GM12878 (cell line): ENCODE measurements around the gene NCAM1. TPM values are rescaled to one million over a fixed set of nuclear protein-coding genes. Genes with fewer than 3 reads are reported as not detected.

ENCODE experiments used
- ATAC-seq: fragments of 200-7000 bp; cut with Tn5 transposase; 3 replicates; pipeline ENCODE4 v1.9.1; 2020; ENCODE audit warnings: mild to moderate bottlenecking, moderate library complexity
- BruUV-seq: library from RNA; stranded (reverse); fragments of 400-500 nt; replicated peaks from 2 replicates; lab custom pipeline; 2021; lab: Mats Ljungman, UMichigan
- CTCF ChIA-PET: fragments of 300-600 bp; sonication (Branson Sonifier 250); formaldehyde crosslinking; extraction: SDS; loops from one replicate; lab custom pipeline; 2021; ENCODE audit warnings: inconsistent platforms; lab: Yijun Ruan, JAX
- POLR2A ChIA-PET: fragments of 350-600 bp; formaldehyde crosslinking; extraction: SDS; loops from one replicate; lab custom pipeline; 2021; ENCODE audit warnings: inconsistent platforms; lab: Charles Lee
- RAD21 ChIA-PET: fragments of 300-600 bp; sonication (Branson Sonifier 250); formaldehyde crosslinking; loops from one replicate; lab custom pipeline; 2023; ENCODE audit warnings: antibody characterized with exemption; ENCODE audit not compliant: unreplicated experiment; lab: Charles Lee
- SMC1A ChIA-PET: fragments of 300-600 bp; sonication (Branson Sonifier 250); formaldehyde crosslinking; loops from one replicate; lab custom pipeline; 2023; ENCODE audit not compliant: unreplicated experiment, uncharacterized antibody; lab: Charles Lee
- DNase-seq: peaks from one replicate; pipeline ENCODE4 v3.0.0-alpha.2; 2011; ENCODE audit warnings: low read depth, low spot score
- FAIRE-seq: peaks from 3 replicates; lab custom pipeline; 2011; peaks lifted over from hg19 to GRCh38; lab: Jason Lieb, UNC
- H2AFZ ChIP-seq: 2 replicates; pipeline ENCODE4 v1.6.0; 2011; ENCODE audit warnings: low read depth, low read length, control low read depth; ENCODE audit not compliant: control insufficient read depth
- H3K27ac ChIP-seq: 2 replicates; pipeline ENCODE4 v1.5.1; 2011; ENCODE audit warnings: control low read depth; ENCODE audit not compliant: control insufficient read depth, insufficient read depth
- H3K27me3 ChIP-seq, 2 experiments: replicated peaks in 1 of 2; 2 replicates each; pipeline versions ENCODE4 v1.6.0 to v1.6.1; 2011; ENCODE audit warnings: low read length in 1 of 2; ENCODE audit not compliant: control insufficient read depth in 2 of 2, insufficient read depth in 2 of 2
- H3K36me3 ChIP-seq, 2 experiments: 2 replicates each; pipeline ENCODE4 v1.5.1; 2011; ENCODE audit warnings: low read length in 1 of 2; ENCODE audit not compliant: control insufficient read depth in 2 of 2, insufficient read depth in 2 of 2
- H3K4me1 ChIP-seq: 2 replicates; pipeline ENCODE4 v1.6.1; 2011; ENCODE audit warnings: mild to moderate bottlenecking, low read length, moderate library complexity, mixed read lengths; ENCODE audit not compliant: control insufficient read depth, insufficient read depth
- H3K4me2 ChIP-seq: 2 replicates; pipeline ENCODE4 v1.6.0; 2011; ENCODE audit warnings: control low read depth; ENCODE audit not compliant: control insufficient read depth, insufficient read depth
- H3K4me3 ChIP-seq: fragments of 200-600 bp; sonication (generic); 2 replicates; pipeline ENCODE4 v1.5.1; 2016
- H3K79me2 ChIP-seq: 2 replicates; pipeline ENCODE4 v1.6.0; 2011; ENCODE audit warnings: low read length; ENCODE audit not compliant: control insufficient read depth, insufficient read depth
- H3K9ac ChIP-seq: 2 replicates; pipeline ENCODE4 v1.8.0; 2011; ENCODE audit warnings: low read length, control low read depth, mixed read lengths; ENCODE audit not compliant: control insufficient read depth, insufficient read depth
- H3K9me3 ChIP-seq: replicated peaks from 3 replicates; pipeline ENCODE4 v1.5.1; 2011; ENCODE audit warnings: mild to moderate bottlenecking, low read length; ENCODE audit not compliant: control insufficient read depth, insufficient read depth
- H4K20me1 ChIP-seq: 2 replicates; pipeline ENCODE4 v1.6.0; 2011; ENCODE audit not compliant: control insufficient read depth, insufficient read depth
- MEF2A ChIP-seq: IDR thresholded peaks from 2 replicates; pipeline ENCODE4 v1.6.1; 2011; ENCODE audit warnings: low read depth, mild to moderate bottlenecking, low read length, moderate library complexity; ENCODE audit not compliant: insufficient read depth
- MEF2B ChIP-seq: fragments of 450-650 bp; IDR thresholded peaks from 2 replicates; pipeline ENCODE4 v1.6.1; 2018; ENCODE audit warnings: mild to moderate bottlenecking, moderate library complexity; ENCODE audit not compliant: partially characterized antibody, poor library complexity, severe bottlenecking
- RELA ChIP-seq: fragments of 450-650 bp; IDR thresholded peaks from 2 replicates; pipeline ENCODE4 v1.8.0; 2014; ENCODE audit warnings: borderline replicate concordance; ENCODE audit not compliant: partially characterized antibody
- RUNX3 ChIP-seq: IDR thresholded peaks from 2 replicates; pipeline ENCODE4 v1.6.1; 2012; ENCODE audit warnings: low read length, inconsistent platforms
- SPI1 ChIP-seq: IDR thresholded peaks from 2 replicates; pipeline ENCODE4 v1.6.1; 2011; ENCODE audit warnings: low read depth, mild to moderate bottlenecking, low read length, moderate library complexity, borderline replicate concordance; ENCODE audit not compliant: insufficient read depth
- TBL1XR1 ChIP-seq: IDR thresholded peaks from 2 replicates; pipeline ENCODE4 v1.6.1; 2012; ENCODE audit warnings: low read depth, low read length, improper control_type of control experiment
- TCF7 ChIP-seq: IDR thresholded peaks from 2 replicates; pipeline ENCODE4 v1.6.1; 2014; ENCODE audit warnings: antibody characterized with exemption, borderline replicate concordance
- in situ Hi-C: fragments of 300-500 bp; cut with MboI; formaldehyde crosslinking; loops from 9 replicates; pipeline ENCODE4 v1.14.3; 2018; ENCODE audit warnings: mixed read lengths
- intact Hi-C: fragments of 100-400 bp; cut with micrococcal nuclease; formaldehyde crosslinking; loops from one replicate; pipeline ENCODE4 v1.14.2; 2022; ENCODE audit not compliant: unreplicated experiment
- polyA plus RNA-seq, 11 experiments: library from polyadenylated mRNA; depleted of rRNA in 4 of 11; unstranded in 6 of 11; stranded (reverse) in 5 of 11; fragments of >200 nt; fragmentation: Nextera tagmentation in 4 of 11; fragmentation: Illumina TruSeq in 1 of 11; extraction: Ambion mirVana in 4 of 11; extraction: Trizol in 1 of 11; gene quantifications; 1 replicate in 1 of 11; 2 replicates in 10 of 11; pipeline versions ENCODE4 v1.2.1 to v1.2.3, GENCODE V29; 2011 to 2016; ENCODE audit warnings: inconsistent platforms in 2 of 11, missing spikeins in 2 of 11, low read depth in 1 of 11
- total RNA-seq, 4 experiments: library from RNA; depleted of rRNA in 3 of 4; stranded (reverse); fragments of >200 nt in 3 of 4; fragmentation: Illumina TruSeq in 1 of 4; extraction: Trizol in 1 of 4; gene quantifications; 2 replicates each; pipeline versions ENCODE4 v1.2.1 to v1.2.3, GENCODE V29; 2013 to 2021
- TF ChIP-seq, protein P1 (sequence below): fragments of 450-650 bp; IDR thresholded peaks from 2 replicates; pipeline ENCODE4 v1.6.1; 2016; ENCODE audit warnings: mild to moderate bottlenecking

Gene NCAM1
- total and polyA plus RNA-seq, 10 of the 15 experiments (the other 5 are each of a cell fraction or from before 2014, with no cell fraction given): 0.10 to 0.23 (median 0.11) TPM; not detected in 7

DNA sequence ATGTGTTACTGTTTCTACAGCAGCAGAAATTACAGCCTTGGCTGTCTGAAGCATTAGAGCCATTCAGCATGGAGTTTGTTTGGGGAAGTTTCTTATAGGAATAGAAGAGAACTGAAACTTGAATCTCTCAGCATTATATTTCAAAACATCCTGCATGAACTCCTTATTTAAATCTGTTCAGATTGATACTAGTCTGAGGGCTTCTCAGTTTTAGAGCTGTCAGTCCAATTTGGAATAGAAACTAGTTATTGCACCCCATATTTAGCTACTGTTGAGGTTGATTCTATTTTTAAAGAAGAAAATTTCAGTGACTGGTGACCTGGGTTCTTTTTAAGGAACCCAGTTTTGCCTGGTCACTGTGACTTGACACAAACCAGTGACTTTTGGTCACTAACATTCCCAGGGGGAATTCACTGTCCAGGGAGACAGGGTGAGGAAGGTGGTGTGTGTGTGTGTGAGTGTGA is 227.2 kb downstream of the NCAM1 start:
- H3K9ac ChIP-seq: no peak overlapping the region
- intact Hi-C loops: loop anchor here (10.0 kb wide), 1 partner anchor 64 kb away; no protein-coding TSS in a partner anchor
- FAIRE-seq (no peak), DNase-seq (peak; percentile 36), ATAC-seq (no peak)
- CTCF ChIA-PET: no interaction called here
- H3K9me3 ChIP-seq: no peaks in the 10 kb centered on the region
- H3K36me3 ChIP-seq: no peaks in the 10 kb centered on the region
- no peak overlapping the region for H3K4me3 ChIP-seq
- in situ Hi-C loops: no loop called here
- no peaks in the 10 kb centered on the region for H3K27me3 ChIP-seq
- peaks cover 5% of the 10 kb centered on the region for H3K4me1 ChIP-seq
- SMC1A ChIA-PET: no interaction called here
- no peak overlapping the region for H2AFZ ChIP-seq
- H3K27ac ChIP-seq: no peak overlapping the region
- H3K79me2 ChIP-seq: no peaks in the 10 kb centered on the region
- TF ChIP-seq TCF7: no peak
- no peak for TF ChIP-seq RELA
- peak; percentile 83 for TF ChIP-seq MEF2A
- TF ChIP-seq RUNX3: peak; percentile 45; the same call in 1 of the 2 replicates
- TF ChIP-seq, protein P1, sequence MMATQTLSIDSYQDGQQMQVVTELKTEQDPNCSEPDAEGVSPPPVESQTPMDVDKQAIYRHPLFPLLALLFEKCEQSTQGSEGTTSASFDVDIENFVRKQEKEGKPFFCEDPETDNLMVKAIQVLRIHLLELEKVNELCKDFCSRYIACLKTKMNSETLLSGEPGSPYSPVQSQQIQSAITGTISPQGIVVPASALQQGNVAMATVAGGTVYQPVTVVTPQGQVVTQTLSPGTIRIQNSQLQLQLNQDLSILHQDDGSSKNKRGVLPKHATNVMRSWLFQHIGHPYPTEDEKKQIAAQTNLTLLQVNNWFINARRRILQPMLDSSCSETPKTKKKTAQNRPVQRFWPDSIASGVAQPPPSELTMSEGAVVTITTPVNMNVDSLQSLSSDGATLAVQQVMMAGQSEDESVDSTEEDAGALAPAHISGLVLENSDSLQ: peak; percentile 58; the same call in 1 of the 2 replicates
- TF ChIP-seq TBL1XR1: 0 out of 2 replicates have a peak, but pooled peaks have one; percentile 16
- peak; percentile 44 for TF ChIP-seq MEF2B
- peak; percentile 20; the same call in 1 of the 2 replicates for TF ChIP-seq SPI1
- POLR2A ChIA-PET: no interaction called here
- peak overlapping the region; percentile 3; the same call in 1 of the 2 replicates for H3K4me2 ChIP-seq
- no TSS peak for BruUV-seq
- RAD21 ChIA-PET: no interaction called here
- H4K20me1 ChIP-seq: no peaks in the 10 kb centered on the region
